SK-N-SH (cell line): ENCODE measurements around the gene NTRK3. TPM values are rescaled to one million over a fixed set of nuclear protein-coding genes. Genes with fewer than 3 reads are reported as not detected.

Experiments
- CTCF ChIA-PET: fragments of 300-600, 350-600 bp; formaldehyde crosslinking; extraction: SDS; loops from one replicate; lab custom pipeline; 2021; lab: Yijun Ruan, JAX
- POLR2A ChIA-PET: fragments of 350-600 bp; sonication (Branson Sonifier 250); formaldehyde crosslinking; extraction: SDS; loops from one replicate; lab custom pipeline; 2020; ENCODE audit warnings: antibody characterized with exemption, inconsistent platforms; lab: Yijun Ruan, JAX
- DNase-seq: peaks from one replicate; pipeline ENCODE4 v3.0.0; 2012
- H2AFZ ChIP-seq: fragments of 200-600 bp; sonication (generic); 2 replicates; pipeline ENCODE4 v1.8.1; 2016; ENCODE audit warnings: antibody characterized with exemption, mild to moderate bottlenecking, low read depth
- H3F3A ChIP-seq: fragments of 200-600 bp; sonication (generic); replicated peaks from 2 replicates; pipeline ENCODE3; 2016; ENCODE audit warnings: antibody characterized with exemption, mild to moderate bottlenecking; ENCODE audit not compliant: insufficient read depth
- H3K27ac ChIP-seq, 2 experiments: fragments of 200-500 bp in 1 of 2; fragments of 200-600 bp in 1 of 2; sonication (Bioruptor generic) in 1 of 2; sonication (generic), shearing (Covaris generic) in 1 of 2; 2 replicates each; pipeline versions ENCODE4 v1.5.1 to v1.6.1; 2014 to 2016; ENCODE audit warnings: low read depth in 2 of 2, inconsistent platforms in 1 of 2, low read length in 1 of 2, mild to moderate bottlenecking in 1 of 2, mixed read lengths in 1 of 2
- H3K27me3 ChIP-seq: fragments of 200-600 bp; sonication (generic), shearing (Covaris generic); 2 replicates; pipeline ENCODE4 v1.6.1; 2016; ENCODE audit warnings: mixed run types; ENCODE audit not compliant: insufficient read depth
- H3K36me3 ChIP-seq, 2 experiments: fragments of 200-500 bp in 1 of 2; fragments of 200-600 bp in 1 of 2; sonication (Bioruptor generic) in 1 of 2; sonication (generic) in 1 of 2; replicated peaks in 1 of 2; 2 replicates each; pipeline versions ENCODE3 to v1.5.1; 2014 to 2016; ENCODE audit warnings: low read length in 1 of 2, mild to moderate bottlenecking in 1 of 2; ENCODE audit not compliant: insufficient read depth in 2 of 2, control insufficient read depth in 1 of 2
- H3K4me1 ChIP-seq, 2 experiments: fragments of 200-500 bp in 1 of 2; fragments of 200-600 bp in 1 of 2; sonication (Bioruptor generic) in 1 of 2; sonication (generic), shearing (Covaris generic) in 1 of 2; 2 replicates each; pipeline versions ENCODE4 v1.5.1 to v1.6.1; 2014 to 2016; ENCODE audit warnings: low read depth in 1 of 2, low read length in 1 of 2, mixed run types in 1 of 2; ENCODE audit not compliant: insufficient read depth in 2 of 2, control insufficient read depth in 1 of 2
- H3K4me2 ChIP-seq: fragments of 200-600 bp; sonication (generic), shearing (Covaris generic); 2 replicates; pipeline ENCODE4 v1.6.1; 2017; ENCODE audit warnings: mixed run types
- H3K4me3 ChIP-seq, 2 experiments: fragments of 200-500 bp in 1 of 2; fragments of 200-600 bp in 1 of 2; sonication (Bioruptor generic) in 1 of 2; sonication (generic), shearing (Covaris generic) in 1 of 2; 2 replicates each; pipeline versions ENCODE4 v1.5.1 to v1.8.1; 2014 to 2016; ENCODE audit warnings: low read depth in 2 of 2, inconsistent platforms in 1 of 2, low read length in 1 of 2, mild to moderate bottlenecking in 1 of 2, mixed read lengths in 1 of 2, moderate library complexity in 1 of 2
- H3K79me2 ChIP-seq: fragments of 200-600 bp; sonication (generic); 2 replicates; pipeline ENCODE4 v1.8.1; 2017; ENCODE audit warnings: mild to moderate bottlenecking; ENCODE audit not compliant: insufficient read depth
- H3K9ac ChIP-seq: fragments of 200-600 bp; sonication (generic); 2 replicates; pipeline ENCODE4 v1.6.1; 2017; ENCODE audit warnings: mixed run types
- H3K9me2 ChIP-seq: fragments of 200-600 bp; sonication (generic); 2 replicates; pipeline ENCODE4 v1.6.1; 2017; ENCODE audit warnings: mixed run types
- H3K9me3 ChIP-seq: fragments of 200-600 bp; sonication (generic); 2 replicates; pipeline ENCODE4 v1.6.1; 2017; ENCODE audit warnings: mixed run types, mild to moderate bottlenecking, moderate library complexity
- H4K20me1 ChIP-seq: fragments of 200-600 bp; sonication (generic); 2 replicates; pipeline ENCODE4 v1.6.1; 2017; ENCODE audit warnings: mild to moderate bottlenecking, mixed run types; ENCODE audit not compliant: insufficient read depth
- CHD2 ChIP-seq: fragments of 150-350 bp; IDR thresholded peaks from 2 replicates; pipeline ENCODE4 v1.6.1; 2018; ENCODE audit warnings: low read length; ENCODE audit not compliant: partially characterized antibody
- ELF1 ChIP-seq: IDR thresholded peaks from 2 replicates; pipeline ENCODE4 v1.4.0; 2012
- EP300 ChIP-seq, 2 experiments: IDR thresholded peaks; 2 replicates each; pipeline versions ENCODE4 v1.4.0 to v1.6.1; 2012; ENCODE audit warnings: borderline replicate concordance in 1 of 2, low read depth in 1 of 2, low read length in 1 of 2
- FOSL2 ChIP-seq: IDR thresholded peaks from 2 replicates; pipeline ENCODE4 v1.4.0; 2012; ENCODE audit warnings: low read depth, mild to moderate bottlenecking, moderate library complexity, borderline replicate concordance
- FOXM1 ChIP-seq: IDR thresholded peaks from 2 replicates; pipeline ENCODE4 v1.4.0; 2012; ENCODE audit warnings: low read depth, mild to moderate bottlenecking
- MEF2A ChIP-seq: IDR thresholded peaks from 2 replicates; pipeline ENCODE4 v1.4.0; 2012; ENCODE audit warnings: low read depth, borderline replicate concordance
- NFIC ChIP-seq: IDR thresholded peaks from 2 replicates; pipeline ENCODE4 v1.4.0; 2012; ENCODE audit warnings: borderline replicate concordance
- PBX3 ChIP-seq: IDR thresholded peaks from 2 replicates; pipeline ENCODE4; 2012
- RCOR1 ChIP-seq: fragments of 150-350 bp; IDR thresholded peaks from 2 replicates; pipeline ENCODE4 v1.6.1; 2017; ENCODE audit warnings: antibody characterized with exemption, low read length
- RXRA ChIP-seq: IDR thresholded peaks from 2 replicates; pipeline ENCODE4 v1.4.0; 2012; ENCODE audit warnings: low read depth, mild to moderate bottlenecking, borderline replicate concordance
- TAF1 ChIP-seq: IDR thresholded peaks from 2 replicates; pipeline ENCODE4 v1.6.1; 2012; ENCODE audit warnings: low read depth, mild to moderate bottlenecking, low read length, moderate library complexity, borderline replicate concordance
- TCF12 ChIP-seq: IDR thresholded peaks from 2 replicates; pipeline ENCODE4 v1.4.0; 2012
- TEAD4 ChIP-seq: IDR thresholded peaks from 2 replicates; pipeline ENCODE4 v1.4.0; 2012; ENCODE audit warnings: mild to moderate bottlenecking, borderline replicate concordance; ENCODE audit not compliant: insufficient read depth
- YY1 ChIP-seq: IDR thresholded peaks from 2 replicates; pipeline ENCODE4 v1.4.0; 2012; ENCODE audit warnings: low read depth, mild to moderate bottlenecking
- WGBS: methylation state at CpG from one replicate; pipeline ENCODE4 v1.1.6; 2017; ENCODE audit warnings: low lambda C conversion rate; 5-methylcytosine and 5-hydroxymethylcytosine counted together
- polyA plus RNA-seq, 3 experiments: library from polyadenylated mRNA; depleted of rRNA; stranded (reverse); fragments of >200 nt; gene quantifications; 2 replicates each; pipeline ENCODE4 v1.2.3, GENCODE V29; 2012
- TF ChIP-seq, protein P1 (sequence below): fragments of 150-350 bp; IDR thresholded peaks from 2 replicates; pipeline ENCODE4 v1.6.1; 2016; ENCODE audit warnings: mild to moderate bottlenecking, low read depth, low read length
- TF ChIP-seq, protein P2 (sequence below): IDR thresholded peaks from 2 replicates; pipeline ENCODE4 v1.4.0; 2012; ENCODE audit warnings: low read depth
- TF ChIP-seq, protein P3 (sequence below): IDR thresholded peaks from 2 replicates; pipeline ENCODE4 v1.4.0; 2012; ENCODE audit warnings: low read depth, borderline replicate concordance

NTRK3 gene
- polyA plus RNA-seq, 1 of the 3 experiments (the other 2 are of a cell fraction): 2.6 TPM

DNA sequence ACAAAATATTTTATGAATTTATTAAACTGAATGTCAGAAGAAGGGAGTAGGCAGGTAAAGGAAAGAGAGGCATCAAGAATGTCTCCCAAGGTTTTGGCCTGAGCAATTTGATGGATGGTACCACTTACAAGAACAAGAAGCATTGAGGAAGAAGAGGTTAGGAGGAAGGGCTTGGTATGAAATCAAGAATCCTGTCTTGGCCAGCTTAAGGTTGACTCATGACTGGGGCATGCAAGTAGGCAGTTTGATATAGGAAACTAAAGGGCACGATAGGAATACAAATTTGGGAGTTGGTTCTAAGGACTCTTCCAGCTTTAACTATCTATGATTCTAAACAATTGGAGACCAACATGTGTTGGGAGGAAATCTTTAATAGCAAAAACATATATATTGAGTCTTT is 79.1 kb downstream of the NTRK3 start:
- Histone ChIP-seq H3K79me2 (no peaks in the 10 kb centered on the region), H3K9me2 (no peaks in the 10 kb centered on the region), H3F3A (no peaks in the 10 kb centered on the region), H4K20me1 (no peaks in the 10 kb centered on the region), H3K4me1 (no peaks in the 10 kb centered on the region; a peak in 1 of 4 replicates), H3K9ac (no peak overlapping the region), H3K9me3 (no peaks in the 10 kb centered on the region), H3K27ac (no peak overlapping the region), H3K4me3 (no peak overlapping the region), H2AFZ (no peak overlapping the region), H3K36me3 (no peaks in the 10 kb centered on the region), H3K4me2 (no peak overlapping the region), H3K27me3 (no peaks in the 10 kb centered on the region)
- no peak for DNase-seq
- ChIA-PET POLR2A (no interaction called here), CTCF (interaction anchor here (1.1 kb wide), 2 partner anchors 10 to 18 kb away, joined by 3 read pairs; no protein-coding TSS in a partner anchor)
- 43% methylated on average over 1 of the region's 1 CpG for WGBS
- TF ChIP-seq CHD2: no peak
- TF ChIP-seq EP300 (IDR thresholded peaks at IDR 0.05; ENCODE audit: borderline replicate concordance in 1 of 2, low read depth in 1 of 2, low read length in 1 of 2): no peak
- TF ChIP-seq, protein P1, sequence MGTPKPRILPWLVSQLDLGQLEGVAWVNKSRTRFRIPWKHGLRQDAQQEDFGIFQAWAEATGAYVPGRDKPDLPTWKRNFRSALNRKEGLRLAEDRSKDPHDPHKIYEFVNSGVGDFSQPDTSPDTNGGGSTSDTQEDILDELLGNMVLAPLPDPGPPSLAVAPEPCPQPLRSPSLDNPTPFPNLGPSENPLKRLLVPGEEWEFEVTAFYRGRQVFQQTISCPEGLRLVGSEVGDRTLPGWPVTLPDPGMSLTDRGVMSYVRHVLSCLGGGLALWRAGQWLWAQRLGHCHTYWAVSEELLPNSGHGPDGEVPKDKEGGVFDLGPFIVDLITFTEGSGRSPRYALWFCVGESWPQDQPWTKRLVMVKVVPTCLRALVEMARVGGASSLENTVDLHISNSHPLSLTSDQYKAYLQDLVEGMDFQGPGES: no peak
- no peak for TF ChIP-seq TCF12
- TF ChIP-seq TAF1: no peak
- TF ChIP-seq NFIC: no peak
- no peak for TF ChIP-seq YY1
- TF ChIP-seq RXRA: no peak
- TF ChIP-seq, protein P2, sequence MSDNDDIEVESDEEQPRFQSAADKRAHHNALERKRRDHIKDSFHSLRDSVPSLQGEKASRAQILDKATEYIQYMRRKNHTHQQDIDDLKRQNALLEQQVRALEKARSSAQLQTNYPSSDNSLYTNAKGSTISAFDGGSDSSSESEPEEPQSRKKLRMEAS: no peak
- no peak for TF ChIP-seq RCOR1

GRCh38 chr15:88174571-88174970 is 82.0 kb downstream of the NTRK3 start:
- Histone ChIP-seq H3K9me3 (no peaks in the 10 kb centered on the region), H3K79me2 (no peaks in the 10 kb centered on the region), H3K4me2 (no peak overlapping the region), H4K20me1 (no peaks in the 10 kb centered on the region), H3K9ac (no peak overlapping the region), H3K27me3 (no peaks in the 10 kb centered on the region), H3K36me3 (no peaks in the 10 kb centered on the region), H3K27ac (no peak overlapping the region), H3K4me1 (no peaks in the 10 kb centered on the region; a peak in 1 of 4 replicates), H3F3A (no peaks in the 10 kb centered on the region), H3K9me2 (no peaks in the 10 kb centered on the region), H2AFZ (no peak overlapping the region), H3K4me3 (no peak overlapping the region)
- CTCF ChIA-PET: interaction anchor here (1.1 kb wide), 1 partner anchor 12 kb away, joined by 3 read pairs; no protein-coding TSS in a partner anchor
- no peak for DNase-seq
- WGBS: 34% methylated on average over 4 of the region's 4 CpGs
- POLR2A ChIA-PET: no interaction called here
- TF ChIP-seq MEF2A: no peak
- no peak for TF ChIP-seq FOSL2
- no peak for TF ChIP-seq TCF12
- no peak for TF ChIP-seq FOXM1
- TF ChIP-seq ELF1: no peak
- TF ChIP-seq TEAD4: no peak
- TF ChIP-seq, protein P3, sequence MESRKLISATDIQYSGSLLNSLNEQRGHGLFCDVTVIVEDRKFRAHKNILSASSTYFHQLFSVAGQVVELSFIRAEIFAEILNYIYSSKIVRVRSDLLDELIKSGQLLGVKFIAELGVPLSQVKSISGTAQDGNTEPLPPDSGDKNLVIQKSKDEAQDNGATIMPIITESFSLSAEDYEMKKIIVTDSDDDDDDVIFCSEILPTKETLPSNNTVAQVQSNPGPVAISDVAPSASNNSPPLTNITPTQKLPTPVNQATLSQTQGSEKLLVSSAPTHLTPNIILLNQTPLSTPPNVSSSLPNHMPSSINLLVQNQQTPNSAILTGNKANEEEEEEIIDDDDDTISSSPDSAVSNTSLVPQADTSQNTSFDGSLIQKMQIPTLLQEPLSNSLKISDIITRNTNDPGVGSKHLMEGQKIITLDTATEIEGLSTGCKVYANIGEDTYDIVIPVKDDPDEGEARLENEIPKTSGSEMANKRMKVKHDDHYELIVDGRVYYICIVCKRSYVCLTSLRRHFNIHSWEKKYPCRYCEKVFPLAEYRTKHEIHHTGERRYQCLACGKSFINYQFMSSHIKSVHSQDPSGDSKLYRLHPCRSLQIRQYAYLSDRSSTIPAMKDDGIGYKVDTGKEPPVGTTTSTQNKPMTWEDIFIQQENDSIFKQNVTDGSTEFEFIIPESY: no peak
- no peak for TF ChIP-seq PBX3
